Sigmoid colon (tissue), 7 donors: Measurements from ENCODE around the gene TTLL11. TPM values are rescaled to one million over a fixed set of nuclear protein-coding genes. Genes with fewer than 3 reads are reported as not detected.

Experiments used
- DNase-seq: peaks from one replicate; pipeline ENCODE4 v3.0.0-alpha.2; 2019
- H3K27ac ChIP-seq, 4 donors: fragments of 200-600 bp; sonication (generic); one replicate each; pipeline ENCODE4 v1.5.1; 2016 to 2019; ENCODE audit warnings: mild to moderate bottlenecking in 1 of 4
- H3K27me3 ChIP-seq, 3 donors: fragments of 200-600 bp; sonication (generic); one replicate each; pipeline ENCODE4 v1.5.1; 2019; ENCODE audit warnings: mild to moderate bottlenecking in 1 of 3
- H3K36me3 ChIP-seq, 4 donors: fragments of 200-600 bp; sonication (generic); one replicate each; pipeline ENCODE4 v1.5.1; 2016 to 2019
- H3K4me1 ChIP-seq, 4 donors: fragments of 200-600 bp; sonication (generic); one replicate each; pipeline ENCODE4 v1.5.1; 2017 to 2019
- H3K4me3 ChIP-seq, 4 donors: fragments of 200-600 bp; sonication (generic); one replicate each; pipeline ENCODE4 v1.5.1; 2017 to 2019; ENCODE audit warnings: mild to moderate bottlenecking in 2 of 4, moderate library complexity in 1 of 4
- H3K9me3 ChIP-seq, 4 donors: fragments of 200-600 bp in 3 of 4; sonication (generic) in 3 of 4; one replicate each; pipeline versions ENCODE4 v1.5.1 to v1.6.1; 2013 to 2019
- EP300 ChIP-seq, 4 donors: sonication (generic); formaldehyde crosslinking; IDR thresholded peaks; one replicate each; pipeline ENCODE4 v1.6.1; 2017; ENCODE audit warnings: antibody characterized with exemption in 4 of 4
- POLR2A ChIP-seq, 2 donors: fragments of 450-650 bp; IDR thresholded peaks; one replicate each; pipeline ENCODE4 v1.6.1; 2016; ENCODE audit warnings: antibody characterized with exemption in 2 of 2, mild to moderate bottlenecking in 2 of 2, moderate library complexity in 2 of 2
- POLR2AphosphoS5 ChIP-seq, 4 donors: sonication (generic); formaldehyde crosslinking; IDR thresholded peaks; one replicate each; pipeline ENCODE4 v1.6.1; 2017; ENCODE audit warnings: antibody characterized with exemption in 4 of 4
- WGBS, 2 donors: extraction: QIAGEN DNeasy Blood & Tissue Kit; methylation state at CpG; one replicate each; pipeline ENCODE4 v1.1.7; 2013; 5-methylcytosine and 5-hydroxymethylcytosine counted together
- intact Hi-C: fragments of 100-400 bp; cut with DNase I; formaldehyde crosslinking; loops from one replicate; pipeline ENCODE4 v1.15.1; 2023
- polyA plus RNA-seq, 3 donors: library from polyadenylated mRNA; stranded (reverse); fragments of 200-250 nt; gene quantifications; one replicate each; pipeline ENCODE4 v1.2.3, GENCODE V29; 2013
- total RNA-seq, 4 donors: library from RNA; depleted of rRNA; stranded (reverse); fragments of >200 nt; gene quantifications; one replicate each; pipeline ENCODE4 v1.1.0, GENCODE V29; 2016
- TF ChIP-seq, protein P1 (sequence below), 4 experiments: fragments of 450-650 bp in 3 of 4; fragments of 200-600 bp in 1 of 4; IDR thresholded peaks; one replicate each; pipeline ENCODE4 v1.5.1; 2016 to 2019; ENCODE audit warnings: antibody characterized with exemption in 4 of 4, mild to moderate bottlenecking in 3 of 4, moderate library complexity in 2 of 4
- donor health status: healthy with polysubstance abuse.
- donor health status: Bipolar disorder and iron deficiency.
- donor health status: healthy.

Gene TTLL11
- total and polyA plus RNA-seq, 7 donors: 4.2 to 40.7 (median 27.6) TPM

- Histone ChIP-seq H3K4me3 (no peak overlapping the region), H3K27ac (peak overlapping the region in 2 of 4 donors; percentile 5 to 34), H3K9me3 (no peaks in the 10 kb centered on the region), H3K27me3 (no peaks in the 10 kb centered on the region), H3K36me3 (no peaks in the 10 kb centered on the region), H3K4me1 (no peaks in the 10 kb centered on the region)
- DNase-seq: peak; percentile 81
- 91 to 95% methylated on average over 29 of the region's 29 CpGs for WGBS, 2 donors
- intact Hi-C loops: no loop called here
- peak in 1 of 4 donors; percentile 8 for TF ChIP-seq POLR2AphosphoS5 (IDR thresholded peaks at IDR 0.05)
- TF ChIP-seq, protein P1, sequence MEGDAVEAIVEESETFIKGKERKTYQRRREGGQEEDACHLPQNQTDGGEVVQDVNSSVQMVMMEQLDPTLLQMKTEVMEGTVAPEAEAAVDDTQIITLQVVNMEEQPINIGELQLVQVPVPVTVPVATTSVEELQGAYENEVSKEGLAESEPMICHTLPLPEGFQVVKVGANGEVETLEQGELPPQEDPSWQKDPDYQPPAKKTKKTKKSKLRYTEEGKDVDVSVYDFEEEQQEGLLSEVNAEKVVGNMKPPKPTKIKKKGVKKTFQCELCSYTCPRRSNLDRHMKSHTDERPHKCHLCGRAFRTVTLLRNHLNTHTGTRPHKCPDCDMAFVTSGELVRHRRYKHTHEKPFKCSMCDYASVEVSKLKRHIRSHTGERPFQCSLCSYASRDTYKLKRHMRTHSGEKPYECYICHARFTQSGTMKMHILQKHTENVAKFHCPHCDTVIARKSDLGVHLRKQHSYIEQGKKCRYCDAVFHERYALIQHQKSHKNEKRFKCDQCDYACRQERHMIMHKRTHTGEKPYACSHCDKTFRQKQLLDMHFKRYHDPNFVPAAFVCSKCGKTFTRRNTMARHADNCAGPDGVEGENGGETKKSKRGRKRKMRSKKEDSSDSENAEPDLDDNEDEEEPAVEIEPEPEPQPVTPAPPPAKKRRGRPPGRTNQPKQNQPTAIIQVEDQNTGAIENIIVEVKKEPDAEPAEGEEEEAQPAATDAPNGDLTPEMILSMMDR (IDR thresholded peaks at IDR 0.05): no peak
Measured at GRCh38 chr9:121852651-121853616, 240.2 kb downstream of the TTLL11 start.

- Histone ChIP-seq H3K27ac (peak overlapping the region in 2 of 4 donors; percentile 5 to 34), H3K27me3 (no peaks in the 10 kb centered on the region), H3K9me3 (no peaks in the 10 kb centered on the region), H3K4me1 (no peaks in the 10 kb centered on the region), H3K4me3 (no peak overlapping the region), H3K36me3 (no peaks in the 10 kb centered on the region)
- TF ChIP-seq EP300 (IDR thresholded peaks at IDR 0.05): no peak
- no peak for TF ChIP-seq POLR2AphosphoS5 (IDR thresholded peaks at IDR 0.05)
- TF ChIP-seq, protein P1 (IDR thresholded peaks at IDR 0.05): no peak
- TF ChIP-seq POLR2A (IDR thresholded peaks at IDR 0.05): no peak
- WGBS, 2 donors: 90 to 94% methylated on average over 7 of the region's 7 CpGs
- DNase-seq: no peak
- intact Hi-C loops: no loop called here
Measured at GRCh38 chr9:121852241-121852640, 240.9 kb downstream of the TTLL11 start.

DNA sequence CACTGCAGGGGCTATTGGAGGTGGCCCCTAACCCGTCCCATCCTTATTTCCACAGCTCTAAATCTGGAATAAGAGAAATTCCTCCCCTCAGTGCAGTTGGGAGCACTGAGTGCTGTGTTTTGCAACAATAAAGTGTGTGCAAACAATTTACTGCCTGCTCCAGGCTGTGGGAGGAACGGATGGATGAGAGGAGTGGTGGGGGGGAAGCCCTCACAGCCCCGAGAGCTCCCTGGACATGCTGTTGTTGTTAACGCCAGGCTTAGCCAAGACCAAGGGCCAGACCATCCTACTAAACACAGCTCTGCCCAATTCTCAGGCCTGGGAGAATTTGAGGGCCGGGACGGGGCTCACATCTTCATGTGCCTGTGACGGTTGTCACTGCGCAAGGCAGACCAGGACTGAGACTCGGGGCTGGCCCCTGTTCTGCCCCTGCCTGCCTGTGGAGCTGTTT is 241.4 kb downstream of the TTLL11 start:
- no peak overlapping the region for H3K27ac ChIP-seq
- no peak for TF ChIP-seq EP300 (IDR thresholded peaks at IDR 0.05)
- TF ChIP-seq POLR2AphosphoS5 (IDR thresholded peaks at IDR 0.05): no peak
- TF ChIP-seq, protein P1 (IDR thresholded peaks at IDR 0.05): no peak
- no peak for TF ChIP-seq POLR2A (IDR thresholded peaks at IDR 0.05)
- H3K4me1 ChIP-seq: no peaks in the 10 kb centered on the region
- DNase-seq: no peak
- no peaks in the 10 kb centered on the region for H3K36me3 ChIP-seq
- H3K27me3 ChIP-seq: no peaks in the 10 kb centered on the region
- intact Hi-C loops: no loop called here
- no peak overlapping the region for H3K4me3 ChIP-seq
- H3K9me3 ChIP-seq: no peaks in the 10 kb centered on the region
- 81 to 88% methylated on average over 9 of the region's 9 CpGs for WGBS, 2 donors

- Histone ChIP-seq H3K4me1 (no peaks in the 10 kb centered on the region), H3K36me3 (no peaks in the 10 kb centered on the region), H3K4me3 (no peak overlapping the region), H3K27ac (no peak overlapping the region), H3K27me3 (no peaks in the 10 kb centered on the region), H3K9me3 (no peaks in the 10 kb centered on the region)
- intact Hi-C loops: no loop called here
- TF ChIP-seq POLR2A (IDR thresholded peaks at IDR 0.05) (no peak), EP300 (IDR thresholded peaks at IDR 0.05) (no peak), POLR2AphosphoS5 (IDR thresholded peaks at IDR 0.05) (no peak)
- TF ChIP-seq, protein P1 (IDR thresholded peaks at IDR 0.05): no peak
- WGBS, 2 donors: 69 to 84% methylated on average over 2 of the region's 2 CpGs
- no peak for DNase-seq
Measured at GRCh38 chr9:121850366-121850765, 242.7 kb downstream of the TTLL11 start.
